A673 (cell line): ENCODE results near the gene TSKS. TPM values are rescaled to one million over a fixed set of nuclear protein-coding genes. Genes with fewer than 3 reads are reported as not detected.

Source experiments
- BruUV-seq: library from RNA; stranded (reverse); fragments of 400-500 nt; replicated peaks from 2 replicates; lab custom pipeline; 2021; lab: Mats Ljungman, UMichigan
- CTCF ChIA-PET: fragments of 300-600 bp; sonication (Branson Sonifier 250); formaldehyde crosslinking; loops from one replicate; lab custom pipeline; 2022; ENCODE audit warnings: antibody characterized with exemption; lab: Charles Lee
- POLR2A ChIA-PET: fragments of 300-600 bp; sonication (Branson Sonifier 250); formaldehyde crosslinking; loops from one replicate; lab custom pipeline; 2022; ENCODE audit warnings: antibody characterized with exemption; ENCODE audit not compliant: low non-redundant PET; lab: Charles Lee
- DNase-seq: peaks from one replicate; pipeline ENCODE4 v3.0.0-alpha.2; 2015; ENCODE audit warnings: low spot score
- H3K27ac ChIP-seq: fragments of 200-600 bp; sonication (generic); 2 replicates; pipeline ENCODE4 v1.5.1; 2016; ENCODE audit warnings: mixed run types, low read depth, mild to moderate bottlenecking, mixed read lengths, antibody characterized with exemption, low read length; ENCODE audit not compliant: poor library complexity, severe bottlenecking
- H3K27me3 ChIP-seq: fragments of 200-600 bp; sonication (generic); replicated peaks from 2 replicates; pipeline ENCODE4 v1.6.1; 2017; ENCODE audit warnings: mixed run types, low read depth, mild to moderate bottlenecking, mixed read lengths, antibody characterized with exemption, low read length; ENCODE audit not compliant: insufficient read depth, poor library complexity
- H3K36me3 ChIP-seq: fragments of 200-600 bp; sonication (generic); 2 replicates; pipeline ENCODE4 v1.6.1; 2016; ENCODE audit warnings: mixed run types, mild to moderate bottlenecking, mixed read lengths, antibody characterized with exemption, low read length; ENCODE audit not compliant: insufficient read depth, poor library complexity, severe bottlenecking
- H3K4me1 ChIP-seq: fragments of 200-600 bp; sonication (generic); 2 replicates; pipeline ENCODE4 v1.6.1; 2017; ENCODE audit warnings: mixed run types, mild to moderate bottlenecking, mixed read lengths, antibody characterized with exemption, low read length; ENCODE audit not compliant: insufficient read depth, poor library complexity, severe bottlenecking
- H3K4me3 ChIP-seq: fragments of 200-600 bp; sonication (generic); 2 replicates; pipeline ENCODE4 v1.5.1; 2016; ENCODE audit warnings: low read depth, mixed run types, mild to moderate bottlenecking, mixed read lengths, low read length; ENCODE audit not compliant: poor library complexity, severe bottlenecking
- H3K9me3 ChIP-seq: fragments of 200-600 bp; sonication (generic); 2 replicates; pipeline ENCODE4 v1.6.1; 2016; ENCODE audit warnings: mixed run types, low read depth, mild to moderate bottlenecking, mixed read lengths, antibody characterized with exemption, low read length; ENCODE audit not compliant: poor library complexity, severe bottlenecking
- EZH2 ChIP-seq: fragments of 200-600 bp; sonication (generic); IDR thresholded peaks from 2 replicates; pipeline ENCODE4 v1.6.1; 2017; ENCODE audit warnings: borderline replicate concordance, low read depth, mild to moderate bottlenecking, mixed read lengths, antibody characterized with exemption, low read length; ENCODE audit not compliant: poor library complexity, severe bottlenecking
- intact Hi-C: fragments of 100-400 bp; cut with micrococcal nuclease; formaldehyde crosslinking; loops from one replicate; pipeline ENCODE4 v1.10.0; 2022; ENCODE audit not compliant: unreplicated experiment
- total RNA-seq: library from RNA; stranded (reverse); gene quantifications from 2 replicates; pipeline ENCODE4 v1.2.3, GENCODE V29; 2021
- TF ChIP-seq, protein P1 (sequence below): fragments of 300-800, 200-600 bp; sonication (generic); conservative IDR thresholded peaks from 2 replicates; pipeline ENCODE4 v1.5.1; 2017; ENCODE audit warnings: low read depth, mild to moderate bottlenecking, antibody characterized with exemption, low read length, moderate library complexity, mixed read lengths

Gene TSKS
- total RNA-seq, 1 experiment from 2014 or later = not detected

DNA sequence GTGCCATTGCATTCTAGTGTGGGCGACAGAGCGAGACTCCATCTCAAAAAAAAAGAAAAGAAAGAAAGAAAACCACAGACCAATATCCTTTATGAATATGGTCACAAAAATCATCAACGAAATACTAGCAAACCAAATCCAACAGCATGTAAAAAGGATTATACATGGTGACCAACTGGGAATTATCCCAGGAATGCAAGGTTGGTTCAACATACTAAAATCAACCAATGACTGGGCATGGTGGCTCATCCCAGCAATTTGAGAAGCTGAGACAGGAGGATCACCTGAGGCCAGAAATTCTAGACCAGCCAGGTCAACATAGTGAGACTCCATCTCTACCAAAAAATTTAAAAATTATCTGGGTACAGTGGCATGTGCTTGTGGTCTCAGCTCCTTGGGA lies 7.2 kb downstream of the TSKS start:
- Histone ChIP-seq H3K36me3 (no peaks in the 10 kb centered on the region), H3K4me1 (no peaks in the 10 kb centered on the region), H3K4me3 (no peak overlapping the region), H3K9me3 (no peaks in the 10 kb centered on the region), H3K27ac (no peak overlapping the region), H3K27me3 (no peaks in the 10 kb centered on the region)
- no peak for TF ChIP-seq EZH2
- TF ChIP-seq, protein P1, sequence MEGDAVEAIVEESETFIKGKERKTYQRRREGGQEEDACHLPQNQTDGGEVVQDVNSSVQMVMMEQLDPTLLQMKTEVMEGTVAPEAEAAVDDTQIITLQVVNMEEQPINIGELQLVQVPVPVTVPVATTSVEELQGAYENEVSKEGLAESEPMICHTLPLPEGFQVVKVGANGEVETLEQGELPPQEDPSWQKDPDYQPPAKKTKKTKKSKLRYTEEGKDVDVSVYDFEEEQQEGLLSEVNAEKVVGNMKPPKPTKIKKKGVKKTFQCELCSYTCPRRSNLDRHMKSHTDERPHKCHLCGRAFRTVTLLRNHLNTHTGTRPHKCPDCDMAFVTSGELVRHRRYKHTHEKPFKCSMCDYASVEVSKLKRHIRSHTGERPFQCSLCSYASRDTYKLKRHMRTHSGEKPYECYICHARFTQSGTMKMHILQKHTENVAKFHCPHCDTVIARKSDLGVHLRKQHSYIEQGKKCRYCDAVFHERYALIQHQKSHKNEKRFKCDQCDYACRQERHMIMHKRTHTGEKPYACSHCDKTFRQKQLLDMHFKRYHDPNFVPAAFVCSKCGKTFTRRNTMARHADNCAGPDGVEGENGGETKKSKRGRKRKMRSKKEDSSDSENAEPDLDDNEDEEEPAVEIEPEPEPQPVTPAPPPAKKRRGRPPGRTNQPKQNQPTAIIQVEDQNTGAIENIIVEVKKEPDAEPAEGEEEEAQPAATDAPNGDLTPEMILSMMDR = no peak
- no TSS peak for BruUV-seq
- CTCF ChIA-PET = no interaction called here
- POLR2A ChIA-PET = no interaction called here
- no peak for DNase-seq
- intact Hi-C loops = no loop called here

- ChIA-PET CTCF (no interaction called here), POLR2A (no interaction called here)
- no peak overlapping the region for H3K27ac ChIP-seq
Observed at GRCh38 chr19:49752701-49753100, 10.4 kb downstream of the TSKS start.

GRCh38 chr19:49749771-49750170 lies 13.3 kb downstream of the TSKS start:
- Histone ChIP-seq H3K4me3 (no peak overlapping the region), H3K27me3 (no peaks in the 10 kb centered on the region), H3K27ac (no peak overlapping the region), H3K36me3 (no peaks in the 10 kb centered on the region), H3K4me1 (no peaks in the 10 kb centered on the region), H3K9me3 (no peaks in the 10 kb centered on the region)
- intact Hi-C loops = no loop called here
- ChIA-PET CTCF (interaction anchor here (0.7 kb wide), 1 partner anchor 59 kb away, joined by 3 read pairs; no protein-coding TSS in a partner anchor), POLR2A (no interaction called here)
- no TSS peak for BruUV-seq
- TF ChIP-seq, protein P1 = no peak
- TF ChIP-seq EZH2 = no peak
- DNase-seq = no peak

More at GRCh38 chr19:49752701-49753100, 10.4 kb downstream of the TSKS start:
- no peaks in the 10 kb centered on the region for H3K9me3 ChIP-seq
- TF ChIP-seq EZH2 = no peak
- H3K4me1 ChIP-seq = no peaks in the 10 kb centered on the region
- no peak overlapping the region for H3K4me3 ChIP-seq
- no TSS peak for BruUV-seq
- intact Hi-C loops = no loop called here
- H3K36me3 ChIP-seq = no peaks in the 10 kb centered on the region
- no peaks in the 10 kb centered on the region for H3K27me3 ChIP-seq
- DNase-seq = no peak

GRCh38 chr19:49749055-49749716 lies 13.9 kb downstream of the TSKS start:
- Histone ChIP-seq H3K27ac (no peak overlapping the region), H3K36me3 (no peaks in the 10 kb centered on the region), H3K9me3 (no peaks in the 10 kb centered on the region), H3K4me3 (no peak overlapping the region), H3K27me3 (no peaks in the 10 kb centered on the region), H3K4me1 (no peaks in the 10 kb centered on the region)
- CTCF ChIA-PET = interaction anchor here (0.7 kb wide), 1 partner anchor 59 kb away, joined by 3 read pairs; no protein-coding TSS in a partner anchor
- DNase-seq = no peak
- intact Hi-C loops = no loop called here
- TF ChIP-seq, protein P1 = no peak
- no peak for TF ChIP-seq EZH2
- POLR2A ChIA-PET = no interaction called here
- no TSS peak for BruUV-seq
